ENCODE results near the gene CARD9. TPM values are rescaled to one million over a fixed set of nuclear protein-coding genes. Genes with fewer than 3 reads are reported as not detected.

CARD9 gene
- total and polyA plus RNA-seq, 2 of the 4 experiments (the other 2 are of a cell fraction), result 0.36 to 1.9 TPM

GRCh38 chr9:136400038-136400834 lies 26.8 kb upstream of the CARD9 start, which contains the start of gene SNAPC4:
Gene SNAPC4 (minus strand): TSS chr9:136400170. CDS start chr9:136398428, 1,742 bp downstream.
- Histone ChIP-seq H3K9me1 (ENCODE audit: insufficient read depth, low read length) (no peaks in the 10 kb centered on the region), H3K27me3 (ENCODE audit: control insufficient read depth, insufficient read depth, low read length) (no peaks in the 10 kb centered on the region), H3K4me3 (ENCODE audit: insufficient read depth, low read depth, low read length) (peak within 1 kb of the TSS; percentile 76), H4K20me1 (ENCODE audit: insufficient read depth, low read length) (peaks cover 16% of the 10 kb centered on the region; the same call in 1 of the 2 replicates), H3K36me3 (ENCODE audit: control insufficient read depth, insufficient read depth, low read length) (peaks cover 46% of the 10 kb centered on the region), H2BK120ac (ENCODE audit: low read depth, low read length) (peak within 1 kb of the TSS; percentile 24; the same call in 1 of the 2 replicates), H3K18ac (ENCODE audit: low read depth, low read length) (no peak within 1 kb of the TSS), H4K8ac (ENCODE audit: low read depth in 2 of 2, low read length in 2 of 2) (peak within 1 kb of the TSS; percentile 92 to 100), H2AK9ac (replicated peaks; ENCODE audit: low read depth, low read length, poor library complexity) (peak within 1 kb of the TSS; percentile 95), H2AFZ (replicated peaks; ENCODE audit: low read length, poor library complexity) (peak within 1 kb of the TSS; percentile 98), H3K79me1 (ENCODE audit: low read depth in 1 of 2, low read length in 2 of 2) (peaks cover 20 to 30% of the 10 kb centered on the region in 2 experiments), H3K4me1 (ENCODE audit: control insufficient read depth, insufficient read depth, low read length) (peaks cover 9% of the 10 kb centered on the region), H3K9ac (ENCODE audit: low read depth, low read length) (peak within 1 kb of the TSS; percentile 86), H3K27ac (ENCODE audit: insufficient read depth, low read length) (peak within 1 kb of the TSS; percentile 74), H3K23ac (ENCODE audit: low read depth, low read length) (peak within 1 kb of the TSS; percentile 90), H2BK15ac (ENCODE audit: low read depth, low read length) (no peak within 1 kb of the TSS), H3K56ac (ENCODE audit: extremely low read depth, insufficient read depth, low read length) (no peak within 1 kb of the TSS), H2BK20ac (ENCODE audit: low read depth, low read length) (no peak within 1 kb of the TSS), H3K14ac (replicated peaks; ENCODE audit: low read depth, low read length) (peak within 1 kb of the TSS; percentile 86), H2AK5ac (ENCODE audit: low read depth, low read length) (peak within 1 kb of the TSS; percentile 96), H3K4me2 (ENCODE audit: low read depth, low read length) (peak within 1 kb of the TSS; percentile 100), H4K91ac (ENCODE audit: insufficient read depth, low read depth, low read length) (peak within 1 kb of the TSS; percentile 87), H3K4ac (ENCODE audit: low read depth, low read length) (peak within 1 kb of the TSS; percentile 84), H2BK5ac (ENCODE audit: low read depth, low read length, poor library complexity, severe bottlenecking) (no peak within 1 kb of the TSS), H3K9me3 (ENCODE audit: control insufficient read depth, insufficient read depth, low read length) (no peaks in the 10 kb centered on the region), H4K5ac (ENCODE audit: low read depth, low read length) (peak within 1 kb of the TSS; percentile 96)
- ATAC-seq (ENCODE audit: low read depth), result peak; percentile 96
- BruUV-seq (replicated peaks), result no TSS peak
- dilution Hi-C loops (cut with HindIII; ENCODE audit: low sequenced_read_pairs, unreplicated experiment) (no loop called here), intact Hi-C loops (cut with micrococcal nuclease) (loop anchor here (1.0 to 5.0 kb wide), 2 partner anchors 73 to 88 kb away; partner anchors contain the start of gene GPSM1), in situ Hi-C loops (cut with MboI; ENCODE audit: low sequenced_read_pairs) (loop anchor here (5.0 kb wide), 1 partner anchor 78 kb away; no protein-coding TSS in a partner anchor)
- DNase-seq, result peak; percentile 78
- ChIA-PET CTCF (no interaction called here), POLR2A (ENCODE audit: unreplicated experiment) (no interaction called here)
- WGBS, 2 experiments (ENCODE audit: extremely low coverage in 2 of 2, insufficient read length in 1 of 2), result 10% methylated on average over 44 of the region's 71 CpGs; no CpG with 5 or more reads in 1 of the 2 experiments
- TF ChIP-seq RAD21 (IDR thresholded peaks at IDR 0.05; ENCODE audit: low read length), result peak; percentile 78
- TF ChIP-seq BHLHE40 (IDR thresholded peaks at IDR 0.05; ENCODE audit: low read depth, low read length), result no peak; the same call in 1 of the 2 replicates
- TF ChIP-seq, protein P1, sequence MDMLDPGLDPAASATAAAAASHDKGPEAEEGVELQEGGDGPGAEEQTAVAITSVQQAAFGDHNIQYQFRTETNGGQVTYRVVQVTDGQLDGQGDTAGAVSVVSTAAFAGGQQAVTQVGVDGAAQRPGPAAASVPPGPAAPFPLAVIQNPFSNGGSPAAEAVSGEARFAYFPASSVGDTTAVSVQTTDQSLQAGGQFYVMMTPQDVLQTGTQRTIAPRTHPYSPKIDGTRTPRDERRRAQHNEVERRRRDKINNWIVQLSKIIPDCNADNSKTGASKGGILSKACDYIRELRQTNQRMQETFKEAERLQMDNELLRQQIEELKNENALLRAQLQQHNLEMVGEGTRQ (IDR thresholded peaks at IDR 0.05; ENCODE audit: low read depth, low read length), result no peak
- TF ChIP-seq, protein P2, sequence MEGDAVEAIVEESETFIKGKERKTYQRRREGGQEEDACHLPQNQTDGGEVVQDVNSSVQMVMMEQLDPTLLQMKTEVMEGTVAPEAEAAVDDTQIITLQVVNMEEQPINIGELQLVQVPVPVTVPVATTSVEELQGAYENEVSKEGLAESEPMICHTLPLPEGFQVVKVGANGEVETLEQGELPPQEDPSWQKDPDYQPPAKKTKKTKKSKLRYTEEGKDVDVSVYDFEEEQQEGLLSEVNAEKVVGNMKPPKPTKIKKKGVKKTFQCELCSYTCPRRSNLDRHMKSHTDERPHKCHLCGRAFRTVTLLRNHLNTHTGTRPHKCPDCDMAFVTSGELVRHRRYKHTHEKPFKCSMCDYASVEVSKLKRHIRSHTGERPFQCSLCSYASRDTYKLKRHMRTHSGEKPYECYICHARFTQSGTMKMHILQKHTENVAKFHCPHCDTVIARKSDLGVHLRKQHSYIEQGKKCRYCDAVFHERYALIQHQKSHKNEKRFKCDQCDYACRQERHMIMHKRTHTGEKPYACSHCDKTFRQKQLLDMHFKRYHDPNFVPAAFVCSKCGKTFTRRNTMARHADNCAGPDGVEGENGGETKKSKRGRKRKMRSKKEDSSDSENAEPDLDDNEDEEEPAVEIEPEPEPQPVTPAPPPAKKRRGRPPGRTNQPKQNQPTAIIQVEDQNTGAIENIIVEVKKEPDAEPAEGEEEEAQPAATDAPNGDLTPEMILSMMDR (conservative IDR thresholded peaks at IDR 0.05; ENCODE audit: low read depth, low read length), result peak; percentile 94
- TF ChIP-seq RFX5 (IDR thresholded peaks at IDR 0.05; ENCODE audit: low read depth, low read length), result no peak
- TF ChIP-seq MAZ (IDR thresholded peaks at IDR 0.05; ENCODE audit: borderline replicate concordance, low read depth, low read length), result peak; percentile 52; the same call in 1 of the 2 replicates
- no peak for TF ChIP-seq CHD1 (IDR thresholded peaks at IDR 0.05; ENCODE audit: low read depth, low read length)
- TF ChIP-seq POLR2A (IDR thresholded peaks at IDR 0.05; ENCODE audit: low read depth, low read length), result peak; percentile 71
- TF ChIP-seq FOS (IDR thresholded peaks at IDR 0.05; ENCODE audit: low read depth, low read length), result no peak
- no peak for TF ChIP-seq RCOR1 (IDR thresholded peaks at IDR 0.05; ENCODE audit: insufficient replicate concordance, low read length)
- TF ChIP-seq ELK1 (IDR thresholded peaks at IDR 0.05; ENCODE audit: borderline replicate concordance, low read depth, low read length), result no peak
- TF ChIP-seq MAFK (IDR thresholded peaks at IDR 0.05; ENCODE audit: low read depth, low read length), result no peak
- TF ChIP-seq SMC3 (IDR thresholded peaks at IDR 0.05; ENCODE audit: low read depth, low read length), result peak; percentile 66
- no peak for TF ChIP-seq CEBPB (IDR thresholded peaks at IDR 0.05; ENCODE audit: low read depth, low read length)

Data from IMR-90 (cell line).